Neural cell (in vitro differentiated cells): ENCODE measurements around the gene FECH.

Experiments used
- EZH2 ChIP-seq: fragments of 200-600, 300-800 bp; shearing (Covaris generic), sonication (generic); IDR thresholded peaks from 2 replicates; pipeline ENCODE4 v1.6.1; 2014; ENCODE audit warnings: antibody characterized with exemption, low read length, borderline replicate concordance, mild to moderate bottlenecking; ENCODE audit not compliant: insufficient read depth, poor library complexity, severe bottlenecking
- POLR2AphosphoS5 ChIP-seq: IDR thresholded peaks from 2 replicates; pipeline ENCODE4 v1.6.1; 2012
- TF ChIP-seq, protein P1 (sequence below): fragments of 450-650 bp; IDR thresholded peaks from 2 replicates; pipeline ENCODE4 v1.5.1; 2014; ENCODE audit warnings: antibody characterized with exemption, mild to moderate bottlenecking, moderate library complexity; ENCODE audit not compliant: poor library complexity, severe bottlenecking
- TF ChIP-seq, protein P2 (sequence below): IDR thresholded peaks from 2 replicates; pipeline ENCODE4 v1.6.1; 2012; ENCODE audit warnings: borderline replicate concordance

GRCh38 chr18:57498682-57499256, 87.7 kb downstream of the FECH start:
- TF ChIP-seq, protein P1, sequence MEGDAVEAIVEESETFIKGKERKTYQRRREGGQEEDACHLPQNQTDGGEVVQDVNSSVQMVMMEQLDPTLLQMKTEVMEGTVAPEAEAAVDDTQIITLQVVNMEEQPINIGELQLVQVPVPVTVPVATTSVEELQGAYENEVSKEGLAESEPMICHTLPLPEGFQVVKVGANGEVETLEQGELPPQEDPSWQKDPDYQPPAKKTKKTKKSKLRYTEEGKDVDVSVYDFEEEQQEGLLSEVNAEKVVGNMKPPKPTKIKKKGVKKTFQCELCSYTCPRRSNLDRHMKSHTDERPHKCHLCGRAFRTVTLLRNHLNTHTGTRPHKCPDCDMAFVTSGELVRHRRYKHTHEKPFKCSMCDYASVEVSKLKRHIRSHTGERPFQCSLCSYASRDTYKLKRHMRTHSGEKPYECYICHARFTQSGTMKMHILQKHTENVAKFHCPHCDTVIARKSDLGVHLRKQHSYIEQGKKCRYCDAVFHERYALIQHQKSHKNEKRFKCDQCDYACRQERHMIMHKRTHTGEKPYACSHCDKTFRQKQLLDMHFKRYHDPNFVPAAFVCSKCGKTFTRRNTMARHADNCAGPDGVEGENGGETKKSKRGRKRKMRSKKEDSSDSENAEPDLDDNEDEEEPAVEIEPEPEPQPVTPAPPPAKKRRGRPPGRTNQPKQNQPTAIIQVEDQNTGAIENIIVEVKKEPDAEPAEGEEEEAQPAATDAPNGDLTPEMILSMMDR, result no peak
- TF ChIP-seq, protein P2, sequence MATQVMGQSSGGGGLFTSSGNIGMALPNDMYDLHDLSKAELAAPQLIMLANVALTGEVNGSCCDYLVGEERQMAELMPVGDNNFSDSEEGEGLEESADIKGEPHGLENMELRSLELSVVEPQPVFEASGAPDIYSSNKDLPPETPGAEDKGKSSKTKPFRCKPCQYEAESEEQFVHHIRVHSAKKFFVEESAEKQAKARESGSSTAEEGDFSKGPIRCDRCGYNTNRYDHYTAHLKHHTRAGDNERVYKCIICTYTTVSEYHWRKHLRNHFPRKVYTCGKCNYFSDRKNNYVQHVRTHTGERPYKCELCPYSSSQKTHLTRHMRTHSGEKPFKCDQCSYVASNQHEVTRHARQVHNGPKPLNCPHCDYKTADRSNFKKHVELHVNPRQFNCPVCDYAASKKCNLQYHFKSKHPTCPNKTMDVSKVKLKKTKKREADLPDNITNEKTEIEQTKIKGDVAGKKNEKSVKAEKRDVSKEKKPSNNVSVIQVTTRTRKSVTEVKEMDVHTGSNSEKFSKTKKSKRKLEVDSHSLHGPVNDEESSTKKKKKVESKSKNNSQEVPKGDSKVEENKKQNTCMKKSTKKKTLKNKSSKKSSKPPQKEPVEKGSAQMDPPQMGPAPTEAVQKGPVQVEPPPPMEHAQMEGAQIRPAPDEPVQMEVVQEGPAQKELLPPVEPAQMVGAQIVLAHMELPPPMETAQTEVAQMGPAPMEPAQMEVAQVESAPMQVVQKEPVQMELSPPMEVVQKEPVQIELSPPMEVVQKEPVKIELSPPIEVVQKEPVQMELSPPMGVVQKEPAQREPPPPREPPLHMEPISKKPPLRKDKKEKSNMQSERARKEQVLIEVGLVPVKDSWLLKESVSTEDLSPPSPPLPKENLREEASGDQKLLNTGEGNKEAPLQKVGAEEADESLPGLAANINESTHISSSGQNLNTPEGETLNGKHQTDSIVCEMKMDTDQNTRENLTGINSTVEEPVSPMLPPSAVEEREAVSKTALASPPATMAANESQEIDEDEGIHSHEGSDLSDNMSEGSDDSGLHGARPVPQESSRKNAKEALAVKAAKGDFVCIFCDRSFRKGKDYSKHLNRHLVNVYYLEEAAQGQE, result no peak
- TF ChIP-seq EZH2, result no peak
- TF ChIP-seq POLR2AphosphoS5, result no peak
